ENCODE results near the gene TTC39A.

DNA sequence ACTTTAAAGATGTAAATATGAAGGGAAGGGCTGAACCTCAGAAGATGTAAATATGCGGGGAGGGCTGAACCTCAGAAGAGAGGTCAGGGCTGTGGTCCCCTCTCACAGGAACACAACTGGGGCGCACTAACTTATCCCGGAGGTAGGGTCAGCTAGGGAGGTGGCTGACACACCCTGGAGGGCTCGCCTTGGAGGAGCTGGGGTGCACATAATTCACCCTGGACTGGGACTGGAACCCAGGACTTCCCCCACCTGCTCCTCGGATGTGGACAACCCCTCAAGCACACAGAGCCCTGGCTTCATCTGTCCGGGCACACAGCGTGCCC is 13.9 kb upstream of the TTC39A start:
- TF ChIP-seq CTCF (IDR thresholded peaks at IDR 0.05) (no peak), EP300 (IDR thresholded peaks at IDR 0.05) (no peak), POLR2AphosphoS5 (IDR thresholded peaks at IDR 0.05) (no peak), POLR2A (IDR thresholded peaks at IDR 0.05) (no peak)
